Heart left ventricle (tissue), 16 donors: ENCODE measurements around the gene GET4. TPM values are rescaled to one million over a fixed set of nuclear protein-coding genes. Genes with fewer than 3 reads are reported as not detected.
A peak's percentile ranks its signal among the peaks of the same experiment; 100 is the strongest.

ENCODE experiments used
- ATAC-seq, 4 donors: fragments of 200-7000 bp; cut with Tn5 transposase; one replicate each; pipeline ENCODE4 v1.9.1; 2020 to 2022; ENCODE audit warnings: moderate library complexity in 4 of 4, mild to moderate bottlenecking in 3 of 4, moderate number of reproducible peaks in 1 of 4
- DNase-seq, 5 donors: peaks; one replicate each; pipeline ENCODE4 v3.0.0-alpha.2; 2020
- H3K27ac ChIP-seq, 12 donors: fragments of 200-600 bp; sonication (generic) in 4 of 12; one replicate each; pipeline versions ENCODE4 v1.5.0 to v1.8.0; 2016 to 2022; ENCODE audit warnings: mild to moderate bottlenecking in 2 of 12
- H3K27me3 ChIP-seq, 9 donors: fragments of 200-600 bp; sonication (generic) in 2 of 9; one replicate each; pipeline versions ENCODE4 v1.5.1 to v1.8.0; 2016 to 2022; ENCODE audit warnings: mild to moderate bottlenecking in 3 of 9
- H3K36me3 ChIP-seq, 9 donors: fragments of 200-600 bp; sonication (generic) in 2 of 9; one replicate each; pipeline versions ENCODE4 v1.5.0 to v1.8.0; 2018 to 2022; ENCODE audit warnings: mild to moderate bottlenecking in 2 of 9
- H3K4me1 ChIP-seq, 12 donors: fragments of 200-600 bp; sonication (generic) in 4 of 12; one replicate each; pipeline versions ENCODE4 v1.5.0 to v1.8.0; 2016 to 2022; ENCODE audit warnings: mild to moderate bottlenecking in 3 of 12
- H3K4me3 ChIP-seq, 12 donors: fragments of 200-600 bp; sonication (generic) in 4 of 12; one replicate each; pipeline versions ENCODE4 v1.5.0 to v1.8.0; 2017 to 2022; ENCODE audit warnings: mild to moderate bottlenecking in 9 of 12, moderate library complexity in 4 of 12
- H3K9me3 ChIP-seq, 12 donors: fragments of 200-600 bp; sonication (generic) in 4 of 12; one replicate each; pipeline versions ENCODE4 v1.5.0 to v1.8.0; 2016 to 2022; ENCODE audit warnings: mild to moderate bottlenecking in 1 of 12
- POLR2A ChIP-seq, 2 donors: fragments of 450-650 bp; IDR thresholded peaks; one replicate each; pipeline ENCODE4 v1.6.1; 2017; ENCODE audit warnings: antibody characterized with exemption in 2 of 2, mild to moderate bottlenecking in 2 of 2, moderate library complexity in 2 of 2
- WGBS, 4 donors: extraction: QIAGEN DNeasy Blood & Tissue Kit in 2 of 4; methylation state at CpG; one replicate each; pipeline versions ENCODE4 v1.1.5 to v1.1.7; 2013 to 2018; 5-methylcytosine and 5-hydroxymethylcytosine counted together
- intact Hi-C, 10 donors: fragments of 100-400 bp; cut with DNase I; formaldehyde crosslinking; loops; one replicate each; pipeline versions ENCODE4 v1.11.1 to v1.14.2; 2022
- polyA plus RNA-seq, 2 donors: library from polyadenylated mRNA; stranded (reverse); fragments of 200-250 nt; gene quantifications; one replicate each; pipeline ENCODE4 v1.2.3, GENCODE V29; 2013
- total RNA-seq, 9 donors: library from RNA; depleted of rRNA in 2 of 9; stranded (reverse); fragments of >200 nt in 2 of 9; fragmentation: NEBNext Ultra II Directional in 3 of 9; extraction: Animal tissue kit (Norgen Biotek cat#: 25700) in 3 of 9; gene quantifications; one replicate each; pipeline versions ENCODE4 v1.1.0 to v1.2.4, GENCODE V29; 2016 to 2023
- TF ChIP-seq, protein P1 (sequence below), 12 donors: fragments of 200-600 bp; sonication (generic) in 4 of 12; IDR thresholded peaks; one replicate each; pipeline versions ENCODE4 v1.5.0 to v1.8.0; 2018 to 2022; ENCODE audit warnings: antibody characterized with exemption in 12 of 12, mild to moderate bottlenecking in 5 of 12
- donor health status: ischemic (EF 13 %, LVEDD 7.1; RV severe dilation, severe dysfunction).
- donor health status: healthy with polysubstance abuse.
- donor health status: DM: no; HTN: yes; CAD: no.
- donor health status: DM: no; HTN: no; CAD: no.
- donor health status: ischemic (EF 25% LVEDD 6.9; RV normal size, moderate dysfunction).
- donor health status: ischemic (EF 25% LVEDD 5.7; RV mildly dilated, moderate dysfunction).
- donor health status: healthy.
- donor health status: DM: yes; HTN: yes; CAD: no.
- donor health status: ischemic (EF 35%, LVEDD 5.7; RV mildly dilated, moderate dysfunction).
- donor health status: nonischemic (EF 11% LVEDD 7.7; RV severe dilation, severe dysfunction).
- donor health status: DM: yes; HTN: yes; CAD: no.
- donor health status: PGD.
- donor health status: ischemic (EF 29% LVEDD 5.4; RV normal size, mild dysfunction).
- donor health status: nonischemic (EF 23%, LVEDD 6.1; RV moderate dilation, normal function).

Gene GET4
- total and polyA plus RNA-seq, 11 donors: 14.6 to 34.1 (median 19.7) TPM

GRCh38 chr7:881441-882234 is 5.3 kb downstream of the GET4 start:
- ATAC-seq (no peak), DNase-seq (peak in 3 of 5 donors; percentile 4 to 16 (median 7))
- intact Hi-C loops: no loop called here
- H3K36me3 ChIP-seq: peaks cover 0 to 20% (median 6%) of the 10 kb centered on the region in 9 donors
- WGBS, 4 donors: 93 to 97% (median 95%) methylated on average over 20 of the region's 20 CpGs
- H3K4me3 ChIP-seq: no peak overlapping the region
- TF ChIP-seq POLR2A (IDR thresholded peaks at IDR 0.05): no peak
- TF ChIP-seq, protein P1, sequence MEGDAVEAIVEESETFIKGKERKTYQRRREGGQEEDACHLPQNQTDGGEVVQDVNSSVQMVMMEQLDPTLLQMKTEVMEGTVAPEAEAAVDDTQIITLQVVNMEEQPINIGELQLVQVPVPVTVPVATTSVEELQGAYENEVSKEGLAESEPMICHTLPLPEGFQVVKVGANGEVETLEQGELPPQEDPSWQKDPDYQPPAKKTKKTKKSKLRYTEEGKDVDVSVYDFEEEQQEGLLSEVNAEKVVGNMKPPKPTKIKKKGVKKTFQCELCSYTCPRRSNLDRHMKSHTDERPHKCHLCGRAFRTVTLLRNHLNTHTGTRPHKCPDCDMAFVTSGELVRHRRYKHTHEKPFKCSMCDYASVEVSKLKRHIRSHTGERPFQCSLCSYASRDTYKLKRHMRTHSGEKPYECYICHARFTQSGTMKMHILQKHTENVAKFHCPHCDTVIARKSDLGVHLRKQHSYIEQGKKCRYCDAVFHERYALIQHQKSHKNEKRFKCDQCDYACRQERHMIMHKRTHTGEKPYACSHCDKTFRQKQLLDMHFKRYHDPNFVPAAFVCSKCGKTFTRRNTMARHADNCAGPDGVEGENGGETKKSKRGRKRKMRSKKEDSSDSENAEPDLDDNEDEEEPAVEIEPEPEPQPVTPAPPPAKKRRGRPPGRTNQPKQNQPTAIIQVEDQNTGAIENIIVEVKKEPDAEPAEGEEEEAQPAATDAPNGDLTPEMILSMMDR (IDR thresholded peaks at IDR 0.05): no peak
- H3K27me3 ChIP-seq: no peaks in the 10 kb centered on the region
- no peak overlapping the region for H3K27ac ChIP-seq
- no peaks in the 10 kb centered on the region for H3K9me3 ChIP-seq
- peaks cover 4 to 80% (median 53%) of the 10 kb centered on the region in 12 donors for H3K4me1 ChIP-seq

GRCh38 chr7:882336-883035 is 6.1 kb downstream of the GET4 start:
- TF ChIP-seq, protein P1 (IDR thresholded peaks at IDR 0.05): no peak
- no peak for TF ChIP-seq POLR2A (IDR thresholded peaks at IDR 0.05)
- ATAC-seq: no peak
- Histone ChIP-seq H3K9me3 (no peaks in the 10 kb centered on the region), H3K4me1 (peaks cover 4 to 86% (median 55%) of the 10 kb centered on the region in 12 donors), H3K27ac (peak overlapping the region in 1 of 12 donors; percentile 46), H3K27me3 (no peaks in the 10 kb centered on the region), H3K36me3 (peaks cover 0 to 28% (median 15%) of the 10 kb centered on the region in 9 donors), H3K4me3 (no peak overlapping the region)
- intact Hi-C loops: no loop called here
- WGBS, 4 donors: 90 to 93% (median 93%) methylated on average over 29 to 37 of the region's 37 CpGs
- peak in 3 of 5 donors; percentile 8 to 19 (median 15) for DNase-seq

- DNase-seq: peak in 4 of 5 donors; percentile 16 to 59 (median 40)
These were observed 7.0 kb downstream of the GET4 start for GRCh38 chr7:883055-884021.

More at GRCh38 chr7:883055-884021, 7.0 kb downstream of the GET4 start:
- WGBS, 4 donors: 80 to 85% (median 84%) methylated on average over 41 to 50 of the region's 50 CpGs
- Histone ChIP-seq H3K36me3 (peaks cover 0 to 35% (median 23%) of the 10 kb centered on the region in 9 donors), H3K4me3 (no peak overlapping the region), H3K27me3 (no peaks in the 10 kb centered on the region), H3K4me1 (peaks cover 0 to 80% (median 49%) of the 10 kb centered on the region in 12 donors), H3K9me3 (no peaks in the 10 kb centered on the region), H3K27ac (peak overlapping the region in 1 of 12 donors; percentile 46)
- ATAC-seq: peak in 3 of 4 donors; percentile 6 to 49 (median 15)
- intact Hi-C loops: no loop called here
- no peak for TF ChIP-seq POLR2A (IDR thresholded peaks at IDR 0.05)
- TF ChIP-seq, protein P1 (IDR thresholded peaks at IDR 0.05): peak in 1 of 12 donors; percentile 3
